IMR-90 (cell line): ENCODE measurements around the gene EIF1B. TPM values are rescaled to one million over a fixed set of nuclear protein-coding genes. Genes with fewer than 3 reads are reported as not detected.
A peak's percentile ranks its signal among the peaks of the same experiment; 100 is the strongest.

Experiments used
- ATAC-seq: fragments of 200-7000 bp; cut with Tn5 transposase; 2 replicates; pipeline ENCODE4 v1.9.1; 2020; ENCODE audit warnings: low read depth, mild to moderate bottlenecking, moderate library complexity
- BruUV-seq: library from RNA; stranded (reverse); fragments of 400-500 nt; replicated peaks from 2 replicates; lab custom pipeline; 2021; lab: Mats Ljungman, UMichigan
- CTCF ChIA-PET: fragments of 300-600 bp; formaldehyde crosslinking; extraction: SDS; loops from one replicate; lab custom pipeline; 2021; ENCODE audit warnings: antibody characterized with exemption; lab: Yijun Ruan, JAX
- POLR2A ChIA-PET: fragments of 300-600 bp; sonication (Branson Sonifier 250); formaldehyde crosslinking; loops from one replicate; lab custom pipeline; 2022; ENCODE audit warnings: antibody characterized with exemption; ENCODE audit not compliant: unreplicated experiment; lab: Charles Lee
- DNase-seq: peaks from one replicate; pipeline ENCODE4 v3.0.0; 2013
- H2AFZ ChIP-seq: replicated peaks from 2 replicates; pipeline ENCODE3; 2013; ENCODE audit warnings: low read length, mild to moderate bottlenecking; ENCODE audit not compliant: poor library complexity
- H2AK5ac ChIP-seq: 2 replicates; pipeline ENCODE4 v1.6.1; 2013; ENCODE audit warnings: low read depth, low read length, inconsistent platforms
- H2AK9ac ChIP-seq: replicated peaks from 2 replicates; pipeline ENCODE3; 2013; ENCODE audit warnings: mild to moderate bottlenecking, low read depth, low read length, moderate library complexity; ENCODE audit not compliant: poor library complexity
- H2BK120ac ChIP-seq: 2 replicates; pipeline ENCODE4 v1.6.1; 2013; ENCODE audit warnings: low read depth, low read length, inconsistent platforms
- H2BK15ac ChIP-seq: 3 replicates; pipeline ENCODE4 v1.6.1; 2013; ENCODE audit warnings: low read depth, low read length, inconsistent platforms
- H2BK20ac ChIP-seq: 2 replicates; pipeline ENCODE4 v1.6.1; 2013; ENCODE audit warnings: low read depth, mild to moderate bottlenecking, inconsistent platforms, low read length, moderate library complexity
- H2BK5ac ChIP-seq: 2 replicates; pipeline ENCODE4 v1.6.1; 2013; ENCODE audit warnings: mild to moderate bottlenecking, low read depth, low read length, inconsistent platforms; ENCODE audit not compliant: poor library complexity, severe bottlenecking
- H3K14ac ChIP-seq: replicated peaks from 2 replicates; pipeline ENCODE4 v1.6.1; 2013; ENCODE audit warnings: low read depth, low read length, inconsistent platforms
- H3K18ac ChIP-seq: 2 replicates; pipeline ENCODE4 v1.6.1; 2013; ENCODE audit warnings: low read depth, low read length, control low read depth
- H3K23ac ChIP-seq: 2 replicates; pipeline ENCODE4 v1.6.1; 2013; ENCODE audit warnings: low read depth, low read length, inconsistent platforms
- H3K27ac ChIP-seq: 2 replicates; pipeline ENCODE4 v1.5.1; 2013; ENCODE audit warnings: mild to moderate bottlenecking, control low read depth, low read length; ENCODE audit not compliant: insufficient read depth
- H3K27me3 ChIP-seq: 2 replicates; pipeline ENCODE4 v1.6.1; 2013; ENCODE audit warnings: low read length; ENCODE audit not compliant: control insufficient read depth, insufficient read depth
- H3K36me3 ChIP-seq: 2 replicates; pipeline ENCODE4 v1.6.1; 2013; ENCODE audit warnings: low read length, mixed read lengths; ENCODE audit not compliant: control insufficient read depth, insufficient read depth
- H3K4ac ChIP-seq: 2 replicates; pipeline ENCODE4 v1.6.1; 2013; ENCODE audit warnings: low read depth, low read length, inconsistent platforms
- H3K4me1 ChIP-seq: 2 replicates; pipeline ENCODE4 v1.6.1; 2013; ENCODE audit warnings: low read length, mixed read lengths; ENCODE audit not compliant: control insufficient read depth, insufficient read depth
- H3K4me2 ChIP-seq: 2 replicates; pipeline ENCODE4 v1.6.1; 2013; ENCODE audit warnings: low read depth, mild to moderate bottlenecking, control low read depth, low read length, moderate library complexity
- H3K4me3 ChIP-seq: 2 replicates; pipeline ENCODE4 v1.5.1; 2013; ENCODE audit warnings: low read depth, mild to moderate bottlenecking, control low read depth, low read length, moderate library complexity; ENCODE audit not compliant: insufficient read depth
- H3K56ac ChIP-seq: 2 replicates; pipeline ENCODE4 v1.6.1; 2013; ENCODE audit warnings: low read length, inconsistent platforms; ENCODE audit not compliant: insufficient read depth; ENCODE audit errors: extremely low read depth
- H3K79me1 ChIP-seq, 2 experiments: 2 replicates each; pipeline ENCODE4 v1.6.1; 2013; ENCODE audit warnings: low read length in 2 of 2, inconsistent platforms in 1 of 2, low read depth in 1 of 2
- H3K9ac ChIP-seq: 2 replicates; pipeline ENCODE4 v1.6.1; 2013; ENCODE audit warnings: low read depth, low read length, control low read depth
- H3K9me1 ChIP-seq: 2 replicates; pipeline ENCODE4 v1.6.1; 2013; ENCODE audit warnings: low read length, inconsistent platforms; ENCODE audit not compliant: insufficient read depth
- H3K9me3 ChIP-seq: 2 replicates; pipeline ENCODE4 v1.6.1; 2013; ENCODE audit warnings: low read length; ENCODE audit not compliant: control insufficient read depth, insufficient read depth
- H4K20me1 ChIP-seq: 2 replicates; pipeline ENCODE4 v1.6.1; 2013; ENCODE audit warnings: low read length, inconsistent platforms; ENCODE audit not compliant: insufficient read depth
- H4K5ac ChIP-seq: 2 replicates; pipeline ENCODE4 v1.6.1; 2013; ENCODE audit warnings: mild to moderate bottlenecking, low read depth, low read length, control low read depth
- H4K8ac ChIP-seq, 2 experiments: 2 replicates each; pipeline ENCODE4 v1.6.1; 2013; ENCODE audit warnings: low read depth in 2 of 2, low read length in 2 of 2, control low read depth in 1 of 2, inconsistent platforms in 1 of 2
- H4K91ac ChIP-seq: 2 replicates; pipeline ENCODE4 v1.6.1; 2013; ENCODE audit warnings: low read depth, low read length, inconsistent platforms; ENCODE audit not compliant: insufficient read depth
- BHLHE40 ChIP-seq: fragments of 150-350 bp; IDR thresholded peaks from 2 replicates; pipeline ENCODE4 v1.6.1; 2016; ENCODE audit warnings: mild to moderate bottlenecking, low read depth, low read length
- CEBPB ChIP-seq: IDR thresholded peaks from 2 replicates; pipeline ENCODE4 v1.6.1; 2012; ENCODE audit warnings: low read depth, low read length, improper control_type of control experiment
- CHD1 ChIP-seq: IDR thresholded peaks from 2 replicates; pipeline ENCODE4 v1.6.1; 2012; ENCODE audit warnings: low read depth, low read length, improper control_type of control experiment
- CTCF ChIP-seq: conservative IDR thresholded peaks from 2 replicates; pipeline ENCODE4 v1.5.1; 2012; ENCODE audit warnings: mild to moderate bottlenecking, low read depth, low read length, improper control_type of control experiment
- FOS ChIP-seq: fragments of 150-350 bp; IDR thresholded peaks from 2 replicates; pipeline ENCODE4 v1.6.1; 2016; ENCODE audit warnings: low read depth, low read length
- MAFK ChIP-seq: IDR thresholded peaks from 2 replicates; pipeline ENCODE4 v1.6.1; 2012; ENCODE audit warnings: low read depth, low read length, improper control_type of control experiment
- MAZ ChIP-seq: IDR thresholded peaks from 2 replicates; pipeline ENCODE4 v1.6.1; 2012; ENCODE audit warnings: low read depth, mild to moderate bottlenecking, low read length, improper control_type of control experiment, moderate library complexity, borderline replicate concordance
- MXI1 ChIP-seq: IDR thresholded peaks from 2 replicates; pipeline ENCODE4 v1.6.1; 2012; ENCODE audit warnings: low read depth, mild to moderate bottlenecking, low read length, moderate library complexity, borderline replicate concordance
- NFE2L2 ChIP-seq: fragments of 150-350 bp; IDR thresholded peaks from 2 replicates; pipeline ENCODE4 v1.6.1; 2016; ENCODE audit warnings: low read depth, mild to moderate bottlenecking, low read length
- POLR2A ChIP-seq: IDR thresholded peaks from 2 replicates; pipeline ENCODE4 v1.6.1; 2012; ENCODE audit warnings: mild to moderate bottlenecking, low read depth, low read length
- RAD21 ChIP-seq: IDR thresholded peaks from 2 replicates; pipeline ENCODE4 v1.6.1; 2012; ENCODE audit warnings: low read length, improper control_type of control experiment
- RCOR1 ChIP-seq: IDR thresholded peaks from 2 replicates; pipeline ENCODE4 v1.6.1; 2012; ENCODE audit warnings: mild to moderate bottlenecking, low read length, improper control_type of control experiment; ENCODE audit not compliant: insufficient replicate concordance
- RFX5 ChIP-seq: IDR thresholded peaks from 2 replicates; pipeline ENCODE4 v1.8.0; 2012; ENCODE audit warnings: low read depth, mild to moderate bottlenecking, low read length, moderate library complexity
- SMC3 ChIP-seq: fragments of 150-350 bp; IDR thresholded peaks from 2 replicates; pipeline ENCODE4 v1.6.1; 2016; ENCODE audit warnings: low read depth, mild to moderate bottlenecking, antibody characterized with exemption, low read length, moderate library complexity
- USF2 ChIP-seq: fragments of 150-350 bp; IDR thresholded peaks from 2 replicates; pipeline ENCODE4 v1.6.1; 2017; ENCODE audit warnings: mild to moderate bottlenecking, antibody characterized with exemption, low read length, low read depth
- WGBS, 2 experiments: methylation state at CpG; one replicate each; pipeline versions ENCODE4 v1.1.5 to v1.1.7; 2013; ENCODE audit warnings: missing lambda C conversion rate in 2 of 2; ENCODE audit not compliant: insufficient read length in 1 of 2; ENCODE audit errors: extremely low coverage in 2 of 2; 5-methylcytosine and 5-hydroxymethylcytosine counted together
- dilution Hi-C: fragments of 300-500 bp; cut with HindIII; formaldehyde crosslinking; loops from one replicate; pipeline ENCODE4 v1.14.3; 2018; ENCODE audit warnings: low sequenced_read_pairs; ENCODE audit not compliant: unreplicated experiment
- in situ Hi-C: fragments of 300-500 bp; cut with MboI; formaldehyde crosslinking; loops from 3 replicates; pipeline ENCODE4 v1.14.3; 2019; ENCODE audit warnings: low sequenced_read_pairs, inconsistent platforms, mixed read lengths
- intact Hi-C: fragments of 100-400 bp; cut with micrococcal nuclease; formaldehyde crosslinking; loops from 2 replicates; pipeline ENCODE4 v1.10.0; 2022
- polyA plus RNA-seq, 3 experiments: library from polyadenylated mRNA; depleted of rRNA; stranded (reverse); fragments of >200 nt; gene quantifications; 2 replicates each; pipeline ENCODE4 v1.2.3, GENCODE V29; 2012; ENCODE audit warnings: low replicate concordance in 1 of 3
- total RNA-seq: library from RNA; depleted of rRNA; stranded (reverse); fragments of >200 nt; gene quantifications from 2 replicates; pipeline ENCODE4 v1.2.3, GENCODE V29; 2012
- TF ChIP-seq, protein P1 (sequence below): fragments of 150-350 bp; IDR thresholded peaks from 2 replicates; pipeline ENCODE4 v1.6.1; 2016; ENCODE audit warnings: low read depth, mild to moderate bottlenecking, low read length, moderate library complexity, borderline replicate concordance

Gene EIF1B
- total and polyA plus RNA-seq, 2 of the 4 experiments (the other 2 are of a cell fraction), result 11.3 to 25.9 TPM

DNA sequence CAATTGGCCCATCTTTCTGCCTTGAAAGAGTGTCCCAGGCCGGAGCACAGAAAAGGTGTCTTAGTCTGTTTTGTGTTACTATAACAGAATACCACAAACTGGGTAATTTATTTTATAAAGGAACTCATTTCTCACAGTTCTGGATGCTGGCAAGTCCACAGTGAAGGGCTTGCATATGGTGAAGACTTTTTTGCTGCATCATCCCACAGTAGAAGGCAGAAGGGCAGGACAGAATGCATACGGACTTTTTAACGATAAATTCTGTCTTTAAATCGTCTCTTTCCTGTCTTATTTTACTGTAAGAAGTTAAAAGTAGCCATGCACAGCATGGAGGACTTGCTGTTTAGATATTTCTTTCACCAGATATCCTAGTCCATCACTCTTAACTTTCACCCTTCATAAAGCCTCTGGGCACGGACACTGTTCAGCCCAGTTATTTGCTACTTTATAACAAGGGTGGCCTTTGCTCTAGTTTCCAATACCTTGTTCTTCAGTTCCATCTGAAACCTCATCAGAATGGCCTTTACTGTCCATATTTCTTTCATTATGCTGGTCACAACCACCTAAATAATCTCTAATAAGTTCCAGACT, 10.3 kb upstream of the EIF1B start:
- POLR2A ChIA-PET, result no interaction called here
- H3K23ac ChIP-seq, result no peak overlapping the region
- H3K27ac ChIP-seq, result peak overlapping the region; percentile 27; the same call in 1 of the 2 replicates
- H2BK5ac ChIP-seq, result peak overlapping the region; percentile 61
- H3K27me3 ChIP-seq, result no peaks in the 10 kb centered on the region
- peak overlapping the region; percentile 20; the same call in 1 of the 2 replicates for H4K5ac ChIP-seq
- H2BK20ac ChIP-seq, result no peak overlapping the region
- H3K36me3 ChIP-seq, result no peaks in the 10 kb centered on the region
- BruUV-seq, result no TSS peak
- H3K9me3 ChIP-seq, result no peaks in the 10 kb centered on the region
- no peaks in the 10 kb centered on the region for H4K20me1 ChIP-seq
- H4K91ac ChIP-seq, result no peak overlapping the region
- DNase-seq, result no peak
- H3K4ac ChIP-seq, result no peak overlapping the region
- H4K8ac ChIP-seq, result peak overlapping the region in 1 of 2 experiments; percentile 34; a peak in 1 of 4 replicates
- no peak overlapping the region for H2AFZ ChIP-seq
- no peak overlapping the region for H3K14ac ChIP-seq
- dilution Hi-C loops, result no loop called here
- no peak overlapping the region; the same call in 1 of the 2 replicates for H3K4me2 ChIP-seq
- no peaks in the 10 kb centered on the region; the same call in 1 of the 2 replicates for H3K4me1 ChIP-seq
- CTCF ChIA-PET, result no interaction called here
- no peaks in the 10 kb centered on the region for H3K79me1 ChIP-seq
- peak overlapping the region; percentile 41; the same call in 1 of the 2 replicates for H3K18ac ChIP-seq
- no peak overlapping the region for H3K56ac ChIP-seq
- no peak overlapping the region for H2AK9ac ChIP-seq
- intact Hi-C loops, result no loop called here
- peak; percentile 16; the same call in 1 of the 2 replicates for ATAC-seq
- no peak overlapping the region for H2AK5ac ChIP-seq
- TF ChIP-seq CTCF (no peak), MAFK (no peak), NFE2L2 (no peak), FOS (no peak), RAD21 (no peak), CEBPB (no peak), MAZ (no peak), MXI1 (no peak), USF2 (no peak), SMC3 (no peak), RFX5 (no peak), RCOR1 (no peak), POLR2A (no peak), BHLHE40 (no peak), CHD1 (no peak)
- TF ChIP-seq, protein P1, sequence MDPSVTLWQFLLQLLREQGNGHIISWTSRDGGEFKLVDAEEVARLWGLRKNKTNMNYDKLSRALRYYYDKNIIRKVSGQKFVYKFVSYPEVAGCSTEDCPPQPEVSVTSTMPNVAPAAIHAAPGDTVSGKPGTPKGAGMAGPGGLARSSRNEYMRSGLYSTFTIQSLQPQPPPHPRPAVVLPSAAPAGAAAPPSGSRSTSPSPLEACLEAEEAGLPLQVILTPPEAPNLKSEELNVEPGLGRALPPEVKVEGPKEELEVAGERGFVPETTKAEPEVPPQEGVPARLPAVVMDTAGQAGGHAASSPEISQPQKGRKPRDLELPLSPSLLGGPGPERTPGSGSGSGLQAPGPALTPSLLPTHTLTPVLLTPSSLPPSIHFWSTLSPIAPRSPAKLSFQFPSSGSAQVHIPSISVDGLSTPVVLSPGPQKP, result no peak
- no CpG with 5 or more reads among the region's 5 CpGs for WGBS, 2 experiments
- H3K9me1 ChIP-seq, result no peaks in the 10 kb centered on the region
- H2BK15ac ChIP-seq, result no peak overlapping the region
- no peak overlapping the region for H3K4me3 ChIP-seq
- in situ Hi-C loops, result no loop called here
- no peak overlapping the region; the same call in 1 of the 2 replicates for H2BK120ac ChIP-seq
- no peak overlapping the region for H3K9ac ChIP-seq
